IPS-18a (cell line): ENCODE measurements around the gene RNLS.
"Not testable (repeated sequence)": the region's sequence is repeated elsewhere in the genome, so short reads cannot be mapped to it uniquely, and the experiment has no call there.

Experiments
- H3K27ac ChIP-seq: one replicate; pipeline ENCODE4 v1.5.1; 2013; ENCODE audit warnings: low read length
- H3K27me3 ChIP-seq: one replicate; pipeline ENCODE4 v1.6.1; 2013; ENCODE audit warnings: mild to moderate bottlenecking, low read length; ENCODE audit not compliant: control insufficient read depth, insufficient read depth
- H3K36me3 ChIP-seq: one replicate; pipeline ENCODE4 v1.6.1; 2013; ENCODE audit warnings: low read depth, low read length; ENCODE audit not compliant: control insufficient read depth
- H3K4me1 ChIP-seq: one replicate; pipeline ENCODE4 v1.6.1; 2013; ENCODE audit warnings: low read depth, low read length; ENCODE audit not compliant: control insufficient read depth
- H3K4me3 ChIP-seq: one replicate; pipeline ENCODE4 v1.5.1; 2013; ENCODE audit warnings: low read length
- H3K9ac ChIP-seq: one replicate; pipeline ENCODE4 v1.6.1; 2013; ENCODE audit warnings: mild to moderate bottlenecking, low read length, moderate library complexity
- H3K9me3 ChIP-seq: one replicate; pipeline ENCODE4 v1.6.1; 2013; ENCODE audit warnings: low read depth, low read length; ENCODE audit not compliant: control insufficient read depth

Gene RNLS

DNA sequence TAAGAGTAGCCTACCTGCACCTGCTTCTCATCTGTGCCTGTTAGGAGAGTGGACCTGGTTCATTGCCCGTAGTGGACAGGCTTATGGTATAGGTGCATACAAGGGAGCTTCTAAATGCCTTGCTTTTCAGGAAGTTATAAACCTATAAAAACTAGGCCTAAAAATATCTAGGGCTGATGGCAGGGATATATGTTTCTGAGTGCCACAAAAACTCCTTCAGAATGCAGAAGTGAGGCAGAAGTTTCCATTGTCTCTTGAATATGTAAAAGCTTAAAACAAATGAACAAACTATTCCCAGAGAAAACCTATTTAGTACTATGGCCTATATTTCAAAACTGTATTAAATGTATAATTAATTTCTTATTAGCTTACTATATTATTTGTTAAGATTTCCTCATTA lies 91.8 kb downstream of the RNLS start:
- Histone ChIP-seq H3K27ac (no peak overlapping the region), H3K9ac (no peak overlapping the region), H3K36me3 (no peaks in the 10 kb centered on the region), H3K4me1 (peaks cover 6% of the 10 kb centered on the region), H3K4me3 (no peak overlapping the region), H3K27me3 (no peaks in the 10 kb centered on the region), H3K9me3 (no peaks in the 10 kb centered on the region)

- H3K36me3 ChIP-seq: no peaks in the 10 kb centered on the region
- no peaks in the 10 kb centered on the region for H3K9me3 ChIP-seq
- H3K27ac ChIP-seq: no peak overlapping the region
- H3K9ac ChIP-seq: no peak overlapping the region
- H3K4me1 ChIP-seq: peaks cover 6% of the 10 kb centered on the region
- H3K4me3 ChIP-seq: no peak overlapping the region
- no peaks in the 10 kb centered on the region for H3K27me3 ChIP-seq
These were observed 92.7 kb downstream of the RNLS start for GRCh38 chr10:88490231-88490980.

- Histone ChIP-seq H3K27ac (no peak overlapping the region), H3K9ac (no peak overlapping the region), H3K4me1 (peaks cover 6% of the 10 kb centered on the region), H3K27me3 (no peaks in the 10 kb centered on the region), H3K36me3 (no peaks in the 10 kb centered on the region), H3K4me3 (no peak overlapping the region), H3K9me3 (no peaks in the 10 kb centered on the region)
These were observed 94.0 kb downstream of the RNLS start for GRCh38 chr10:88489107-88489506.

- not testable (repeated sequence) for H3K9me3 ChIP-seq, H3K9ac ChIP-seq, H3K36me3 ChIP-seq, H3K4me1 ChIP-seq, H3K4me3 ChIP-seq, H3K27me3 ChIP-seq, H3K27ac ChIP-seq
These were observed 96.3 kb downstream of the RNLS start for GRCh38 chr10:88486816-88487215.

- Histone ChIP-seq H3K4me3 (no peak overlapping the region), H3K4me1 (no peaks in the 10 kb centered on the region), H3K9ac (no peak overlapping the region), H3K27me3 (no peaks in the 10 kb centered on the region), H3K36me3 (no peaks in the 10 kb centered on the region), H3K27ac (no peak overlapping the region), H3K9me3 (no peaks in the 10 kb centered on the region)
These were observed 100.9 kb downstream of the RNLS start for GRCh38 chr10:88482220-88482619.

DNA sequence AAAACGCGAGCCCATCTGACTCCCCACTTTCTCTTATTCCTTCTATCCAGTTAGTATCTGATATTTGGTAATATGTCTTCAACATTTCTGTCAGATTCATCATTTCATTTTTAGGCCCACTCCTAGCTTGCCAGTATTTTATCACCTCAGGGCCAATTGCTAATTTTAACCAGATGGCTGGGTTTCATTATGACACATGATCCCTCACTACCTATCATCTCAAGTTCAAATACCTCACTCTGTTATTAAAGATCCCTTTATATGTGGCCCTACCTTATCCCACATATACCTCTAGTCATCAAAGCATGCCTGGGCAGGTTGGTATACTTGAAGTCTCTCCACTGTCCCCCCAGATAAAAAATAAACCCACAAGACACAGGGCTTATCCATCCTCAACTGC lies 104.9 kb downstream of the RNLS start:
- Histone ChIP-seq H3K9ac (no peak overlapping the region), H3K4me1 (peaks cover 11% of the 10 kb centered on the region), H3K9me3 (no peaks in the 10 kb centered on the region), H3K27ac (no peak overlapping the region), H3K36me3 (no peaks in the 10 kb centered on the region), H3K4me3 (no peak overlapping the region), H3K27me3 (no peaks in the 10 kb centered on the region)

DNA sequence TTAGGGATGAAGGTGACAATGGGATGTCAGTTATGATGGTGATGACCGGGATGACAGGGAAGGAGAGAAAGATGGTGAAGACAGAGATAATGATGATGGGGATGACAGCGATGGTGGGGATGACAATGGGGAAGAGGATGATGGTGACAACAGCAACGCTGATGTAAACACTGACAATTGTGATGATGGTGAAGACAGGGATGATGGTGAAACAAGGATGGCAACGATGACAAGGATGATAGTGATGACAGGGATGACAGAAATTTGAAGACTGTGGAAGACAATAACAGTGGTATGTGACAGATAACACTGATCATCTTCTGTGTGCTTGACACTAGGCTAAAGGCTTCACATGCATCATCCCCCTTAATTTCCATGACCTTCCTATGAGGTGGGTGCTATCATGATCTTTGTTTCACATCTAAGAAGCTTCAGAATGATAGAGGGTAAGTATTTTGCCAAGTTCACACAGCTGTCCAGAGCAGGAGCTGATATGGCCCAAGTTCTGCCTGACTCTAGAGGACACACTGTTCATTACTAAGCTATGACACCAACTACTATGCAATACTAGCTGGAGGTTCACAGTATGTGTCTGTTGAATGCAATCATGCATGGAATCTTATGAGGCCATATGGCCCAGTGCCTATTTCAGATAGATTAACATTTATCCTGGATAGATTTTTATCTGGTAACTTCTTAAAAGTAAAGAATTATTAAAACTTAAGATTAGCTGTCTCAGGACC lies 105.6 kb downstream of the RNLS start:
- Histone ChIP-seq H3K27me3 (no peaks in the 10 kb centered on the region), H3K27ac (no peak overlapping the region), H3K36me3 (no peaks in the 10 kb centered on the region), H3K9ac (no peak overlapping the region), H3K9me3 (no peaks in the 10 kb centered on the region), H3K4me3 (no peak overlapping the region), H3K4me1 (peaks cover 11% of the 10 kb centered on the region)

GRCh38 chr10:88474884-88475844 lies 108.0 kb downstream of the RNLS start:
- no peak overlapping the region for H3K27ac ChIP-seq
- no peaks in the 10 kb centered on the region for H3K27me3 ChIP-seq
- no peak overlapping the region for H3K4me3 ChIP-seq
- H3K9ac ChIP-seq: no peak overlapping the region
- no peaks in the 10 kb centered on the region for H3K36me3 ChIP-seq
- peaks cover 7% of the 10 kb centered on the region for H3K9me3 ChIP-seq
- peaks cover 11% of the 10 kb centered on the region for H3K4me1 ChIP-seq

- Histone ChIP-seq H3K27me3 (no peaks in the 10 kb centered on the region), H3K4me3 (no peak overlapping the region), H3K36me3 (no peaks in the 10 kb centered on the region), H3K9me3 (peaks cover 7% of the 10 kb centered on the region), H3K4me1 (peaks cover 11% of the 10 kb centered on the region), H3K9ac (no peak overlapping the region), H3K27ac (no peak overlapping the region)
These were observed 108.9 kb downstream of the RNLS start for GRCh38 chr10:88473989-88474883.

GRCh38 chr10:88472540-88472939 lies 110.6 kb downstream of the RNLS start:
- no peaks in the 10 kb centered on the region for H3K36me3 ChIP-seq
- H3K4me1 ChIP-seq: peaks cover 11% of the 10 kb centered on the region
- H3K4me3 ChIP-seq: no peak overlapping the region
- H3K9ac ChIP-seq: no peak overlapping the region
- peaks cover 7% of the 10 kb centered on the region for H3K9me3 ChIP-seq
- no peaks in the 10 kb centered on the region for H3K27me3 ChIP-seq
- H3K27ac ChIP-seq: no peak overlapping the region
